Coronary artery (tissue), 2 donors: Measurements from ENCODE around the gene GABRA4.

Experiments used
- DNase-seq: peaks from one replicate; pipeline ENCODE4 v3.0.0-alpha.2; 2017; ENCODE audit warnings: low spot score
- H3K27ac ChIP-seq, 2 donors: fragments of 200-600 bp; sonication (generic); one replicate each; pipeline ENCODE4 v1.5.1; 2016 to 2019
- H3K4me3 ChIP-seq: fragments of 200-600 bp; sonication (generic); 2 replicates; pipeline ENCODE4 v1.5.1; 2016; ENCODE audit warnings: mild to moderate bottlenecking, moderate library complexity
- TF ChIP-seq, protein P1 (sequence below): fragments of 200-600 bp; sonication (generic); IDR thresholded peaks from one replicate; pipeline ENCODE4 v1.5.1; 2019; ENCODE audit warnings: antibody characterized with exemption

Gene GABRA4

DNA sequence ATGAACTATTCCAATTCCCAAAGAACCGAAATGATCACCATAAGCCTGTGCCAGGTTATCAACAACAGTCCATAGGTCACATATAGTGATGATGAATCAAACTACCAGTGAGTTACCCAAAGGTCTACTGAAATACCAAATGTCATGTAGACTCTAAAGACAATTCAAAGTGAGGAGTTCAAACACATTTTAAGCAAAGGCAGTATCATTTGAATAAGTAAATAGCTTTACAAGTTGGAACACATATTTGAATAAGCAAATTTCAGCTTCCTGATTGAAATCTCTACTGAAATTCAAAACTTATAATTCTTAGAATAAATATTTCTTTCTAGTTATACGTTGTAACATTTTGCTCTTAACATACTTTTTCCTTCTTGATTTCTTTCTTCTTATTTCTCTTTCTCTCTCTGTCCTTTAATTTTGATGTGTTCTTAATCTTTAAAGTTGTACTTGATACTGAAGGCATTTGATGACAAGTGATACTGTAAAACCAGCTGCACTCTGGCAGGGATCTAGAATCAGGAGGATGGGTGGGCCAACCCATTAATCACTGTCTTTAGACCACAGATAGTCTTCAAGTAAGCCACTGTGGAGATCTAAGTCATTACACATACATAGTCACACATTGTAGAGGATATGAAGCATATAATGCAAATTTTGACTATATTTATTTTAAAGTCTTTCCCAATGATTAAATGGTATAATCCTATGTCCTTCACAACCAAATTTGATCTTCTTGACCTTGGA is 34.5 kb downstream of the GABRA4 start:
- H3K27ac ChIP-seq = no peak overlapping the region
- TF ChIP-seq, protein P1, sequence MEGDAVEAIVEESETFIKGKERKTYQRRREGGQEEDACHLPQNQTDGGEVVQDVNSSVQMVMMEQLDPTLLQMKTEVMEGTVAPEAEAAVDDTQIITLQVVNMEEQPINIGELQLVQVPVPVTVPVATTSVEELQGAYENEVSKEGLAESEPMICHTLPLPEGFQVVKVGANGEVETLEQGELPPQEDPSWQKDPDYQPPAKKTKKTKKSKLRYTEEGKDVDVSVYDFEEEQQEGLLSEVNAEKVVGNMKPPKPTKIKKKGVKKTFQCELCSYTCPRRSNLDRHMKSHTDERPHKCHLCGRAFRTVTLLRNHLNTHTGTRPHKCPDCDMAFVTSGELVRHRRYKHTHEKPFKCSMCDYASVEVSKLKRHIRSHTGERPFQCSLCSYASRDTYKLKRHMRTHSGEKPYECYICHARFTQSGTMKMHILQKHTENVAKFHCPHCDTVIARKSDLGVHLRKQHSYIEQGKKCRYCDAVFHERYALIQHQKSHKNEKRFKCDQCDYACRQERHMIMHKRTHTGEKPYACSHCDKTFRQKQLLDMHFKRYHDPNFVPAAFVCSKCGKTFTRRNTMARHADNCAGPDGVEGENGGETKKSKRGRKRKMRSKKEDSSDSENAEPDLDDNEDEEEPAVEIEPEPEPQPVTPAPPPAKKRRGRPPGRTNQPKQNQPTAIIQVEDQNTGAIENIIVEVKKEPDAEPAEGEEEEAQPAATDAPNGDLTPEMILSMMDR = no peak
- DNase-seq = no peak
- no peak overlapping the region for H3K4me3 ChIP-seq

DNA sequence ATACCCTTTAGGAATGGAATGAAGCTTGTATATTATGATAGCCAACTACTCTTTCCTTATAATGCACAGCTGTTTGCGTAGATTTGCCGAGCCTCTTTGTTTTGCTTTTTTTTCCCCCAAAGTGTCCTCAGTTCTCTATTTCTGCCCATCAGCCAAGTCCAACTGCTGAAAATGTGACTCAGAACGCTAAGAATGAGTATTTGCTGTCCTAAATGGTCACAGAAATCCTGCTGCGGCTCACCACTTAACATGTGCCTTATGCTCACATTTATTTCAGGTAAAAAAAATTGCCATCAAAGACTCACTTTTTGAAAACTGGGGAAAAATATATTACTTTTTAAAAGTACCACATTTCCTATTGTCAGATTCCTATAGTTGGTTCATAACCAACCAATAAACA is 36.9 kb downstream of the GABRA4 start:
- Histone ChIP-seq H3K4me3 (peak overlapping the region; percentile 49), H3K27ac (peak overlapping the region in 1 of 2 donors; percentile 42)
- DNase-seq = no peak
- TF ChIP-seq, protein P1 = no peak

DNA sequence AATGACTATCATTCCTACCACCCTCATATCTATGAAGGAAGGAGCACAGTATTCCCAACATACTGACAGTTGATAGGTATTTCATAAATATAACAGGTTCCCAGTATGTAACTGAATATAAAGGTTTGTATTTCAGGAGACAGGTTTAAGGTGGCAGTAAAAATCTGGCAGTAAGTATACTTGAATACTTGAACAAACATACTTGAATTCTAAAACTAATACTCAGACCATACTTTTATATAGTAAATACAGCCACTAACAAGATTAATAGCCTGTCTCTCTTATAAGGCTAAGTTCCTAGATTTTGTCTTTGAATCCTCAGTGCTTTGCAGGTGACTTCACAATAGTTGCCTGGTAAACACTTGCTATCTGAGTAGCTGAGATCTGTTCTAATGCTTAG is 37.8 kb downstream of the GABRA4 start:
- Histone ChIP-seq H3K27ac (peak overlapping the region in 1 of 2 donors; percentile 42), H3K4me3 (no peak overlapping the region)
- DNase-seq = no peak
- TF ChIP-seq, protein P1 = no peak

DNA sequence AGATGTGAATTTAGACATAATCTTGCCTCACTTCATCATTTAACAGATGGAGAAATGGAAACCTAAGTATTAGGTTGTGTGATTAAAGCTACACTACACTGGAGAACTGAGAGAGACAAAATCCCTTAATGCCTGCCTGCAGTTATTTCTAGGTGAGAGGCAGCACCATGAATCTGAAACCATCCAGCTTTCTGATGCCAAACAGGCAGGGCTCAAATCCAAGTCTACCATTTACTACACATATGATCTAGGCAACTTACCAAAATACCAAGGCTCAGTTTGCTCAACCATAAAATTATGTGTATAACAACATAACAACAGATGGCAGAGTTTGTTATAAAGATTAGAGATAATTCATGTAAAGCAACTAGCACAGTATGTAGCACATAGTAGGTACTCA is 38.7 kb downstream of the GABRA4 start:
- DNase-seq = no peak
- Histone ChIP-seq H3K4me3 (no peak overlapping the region), H3K27ac (no peak overlapping the region)
- TF ChIP-seq, protein P1 = no peak

DNA sequence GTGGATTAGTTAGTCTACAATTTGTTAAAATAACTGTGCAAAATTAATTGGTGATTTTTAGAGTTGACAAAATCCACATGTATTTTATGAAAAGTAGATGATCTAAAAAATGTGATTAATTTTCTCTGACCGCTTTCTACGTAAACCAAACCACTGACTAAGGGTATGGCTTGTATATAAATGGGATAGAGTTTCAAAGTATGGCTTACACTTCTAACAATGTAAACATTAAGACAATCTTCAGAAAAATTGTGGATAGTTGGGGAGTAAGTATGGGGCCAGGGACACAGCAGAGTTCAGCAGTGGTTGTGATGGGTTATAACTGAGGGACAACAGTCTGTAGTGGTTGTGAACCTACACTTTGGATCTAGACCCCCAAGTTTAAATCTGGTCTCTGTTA is 39.8 kb downstream of the GABRA4 start:
- Histone ChIP-seq H3K27ac (peak overlapping the region in 1 of 2 donors; percentile 8), H3K4me3 (no peak overlapping the region)
- TF ChIP-seq, protein P1 = no peak
- DNase-seq = no peak

DNA sequence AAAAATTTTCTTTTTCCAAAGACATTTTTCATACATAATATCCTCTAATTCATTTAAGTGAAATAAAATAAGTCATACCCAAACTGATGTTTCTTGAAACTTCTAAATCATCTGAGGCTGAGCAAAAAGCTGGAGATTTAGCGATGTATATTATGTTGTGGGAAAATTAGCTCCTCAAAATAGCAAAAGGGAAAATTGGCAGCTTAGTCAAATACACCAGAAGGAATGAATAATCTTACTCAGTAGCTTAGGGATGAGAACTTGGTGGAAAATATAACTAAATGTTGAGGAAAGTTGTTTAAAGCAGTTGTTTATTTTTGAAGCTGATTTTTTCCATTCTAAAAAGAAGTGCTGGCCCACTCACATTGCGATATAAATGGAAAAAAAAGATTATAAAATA is 40.9 kb downstream of the GABRA4 start:
- DNase-seq = no peak
- no peak overlapping the region for H3K4me3 ChIP-seq
- TF ChIP-seq, protein P1 = no peak
- peak overlapping the region; percentile 34 to 37 for H3K27ac ChIP-seq

DNA sequence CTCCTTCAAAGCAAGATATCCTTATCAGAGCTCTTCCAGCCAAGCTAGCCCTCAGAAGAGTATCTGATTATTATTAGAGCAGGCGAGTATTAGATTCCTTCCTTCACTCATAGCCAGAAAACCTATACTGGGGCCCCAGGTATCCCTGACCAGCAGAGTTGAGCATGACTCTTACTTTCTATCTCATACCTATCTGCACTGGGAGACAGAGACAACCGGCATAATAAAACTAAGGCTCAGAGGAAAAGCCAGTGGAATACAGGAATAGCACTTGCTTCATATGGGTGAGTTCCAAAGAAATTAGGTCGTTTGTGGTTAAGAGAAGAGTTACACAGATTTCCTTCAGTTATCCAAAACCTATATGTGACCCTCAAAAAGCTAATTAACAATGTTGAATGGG is 42.6 kb downstream of the GABRA4 start:
- Histone ChIP-seq H3K27ac (no peak overlapping the region), H3K4me3 (no peak overlapping the region)
- DNase-seq = no peak
- TF ChIP-seq, protein P1 = no peak
